Muscle of arm (tissue), 14 donors: ENCODE measurements around the gene CTSD. TPM values are rescaled to one million over a fixed set of nuclear protein-coding genes. Genes with fewer than 3 reads are reported as not detected.
A peak's percentile ranks its signal among the peaks of the same experiment; 100 is the strongest.
"Not testable (repeated sequence)": the region's sequence is repeated elsewhere in the genome, so short reads cannot be mapped to it uniquely, and the experiment has no call there.

Experiments
- DNase-seq: peaks from one replicate; pipeline ENCODE4 v3.0.0-alpha.2; 2013
- long read RNA-seq, 11 donors: transcript quantifications; one replicate each; lab custom pipeline, GENCODE V29; 2026
- polyA plus RNA-seq, 12 donors: library from polyadenylated mRNA; unstranded; fragments of 120-200 nt; gene quantifications; one replicate each; pipeline ENCODE4 v1.2.1, GENCODE V29; 2013; ENCODE audit not compliant: insufficient read length in 12 of 12

The CTSD gene
- 100 to 1,000 TPM in 3 of 12 donors, 10 to 100 TPM in 8, not detected in 1; 54.4 to 118 (median 79.9) TPM for polyA plus RNA-seq
- long read RNA-seq, donor 1, transcript CTSD-201 (9 exons, 2,123 nt): major isoform, 106 of 162 reads
- long read RNA-seq, donor 1, partial matches to known transcripts: 53 of 162 reads
- long read RNA-seq, donor 1, other reads (novel, unspliced or antisense): 0 of 162 reads
- long read RNA-seq, donor 2, transcript CTSD-201 (9 exons, 2,123 nt): major isoform, 44 of 44 reads
- long read RNA-seq, donor 2, partial matches to known transcripts: 0 of 44 reads
- long read RNA-seq, donor 2, other reads (novel, unspliced or antisense): 0 of 44 reads
- long read RNA-seq, donor 3, transcript CTSD-201 (9 exons, 2,123 nt): major isoform, 14 of 14 reads
- long read RNA-seq, donor 3, partial matches to known transcripts: 0 of 14 reads
- long read RNA-seq, donor 3, other reads (novel, unspliced or antisense): 0 of 14 reads
- long read RNA-seq, donor 4, transcript CTSD-201 (9 exons, 2,123 nt): major isoform, 12 of 20 reads
- long read RNA-seq, donor 4, partial matches to known transcripts: 7 of 20 reads
- long read RNA-seq, donor 4, other reads (novel, unspliced or antisense): 0 of 20 reads
- long read RNA-seq, donor 5: 0 reads
- long read RNA-seq, donor 6, transcript CTSD-201 (9 exons, 2,123 nt): major isoform, 12 of 13 reads
- long read RNA-seq, donor 6, partial matches to known transcripts: 0 of 13 reads
- long read RNA-seq, donor 6, other reads (novel, unspliced or antisense): 0 of 13 reads
- long read RNA-seq, donor 7, transcript CTSD-201 (9 exons, 2,123 nt): major isoform, 14 of 14 reads
- long read RNA-seq, donor 7, partial matches to known transcripts: 0 of 14 reads
- long read RNA-seq, donor 7, other reads (novel, unspliced or antisense): 0 of 14 reads
- long read RNA-seq, donor 8, transcript CTSD-201 (9 exons, 2,123 nt): major isoform, 34 of 9,234 reads
- long read RNA-seq, donor 8, partial matches to known transcripts: 7,264 of 9,234 reads
- long read RNA-seq, donor 8, other reads (novel, unspliced or antisense): 1,935 of 9,234 reads
- long read RNA-seq, donor 9, transcript CTSD-201 (9 exons, 2,123 nt): major isoform, 29 of 40 reads
- long read RNA-seq, donor 9, partial matches to known transcripts: 11 of 40 reads
- long read RNA-seq, donor 9, other reads (novel, unspliced or antisense): 0 of 40 reads
- long read RNA-seq, donor 10, transcript CTSD-201 (9 exons, 2,123 nt): major isoform, 26 of 47 reads
- long read RNA-seq, donor 10, partial matches to known transcripts: 21 of 47 reads
- long read RNA-seq, donor 10, other reads (novel, unspliced or antisense): 0 of 47 reads
- long read RNA-seq, donor 11, transcript CTSD-201 (9 exons, 2,123 nt): major isoform, 26 of 44 reads
- long read RNA-seq, donor 11, partial matches to known transcripts: 18 of 44 reads
- long read RNA-seq, donor 11, other reads (novel, unspliced or antisense): 0 of 44 reads

DNA sequence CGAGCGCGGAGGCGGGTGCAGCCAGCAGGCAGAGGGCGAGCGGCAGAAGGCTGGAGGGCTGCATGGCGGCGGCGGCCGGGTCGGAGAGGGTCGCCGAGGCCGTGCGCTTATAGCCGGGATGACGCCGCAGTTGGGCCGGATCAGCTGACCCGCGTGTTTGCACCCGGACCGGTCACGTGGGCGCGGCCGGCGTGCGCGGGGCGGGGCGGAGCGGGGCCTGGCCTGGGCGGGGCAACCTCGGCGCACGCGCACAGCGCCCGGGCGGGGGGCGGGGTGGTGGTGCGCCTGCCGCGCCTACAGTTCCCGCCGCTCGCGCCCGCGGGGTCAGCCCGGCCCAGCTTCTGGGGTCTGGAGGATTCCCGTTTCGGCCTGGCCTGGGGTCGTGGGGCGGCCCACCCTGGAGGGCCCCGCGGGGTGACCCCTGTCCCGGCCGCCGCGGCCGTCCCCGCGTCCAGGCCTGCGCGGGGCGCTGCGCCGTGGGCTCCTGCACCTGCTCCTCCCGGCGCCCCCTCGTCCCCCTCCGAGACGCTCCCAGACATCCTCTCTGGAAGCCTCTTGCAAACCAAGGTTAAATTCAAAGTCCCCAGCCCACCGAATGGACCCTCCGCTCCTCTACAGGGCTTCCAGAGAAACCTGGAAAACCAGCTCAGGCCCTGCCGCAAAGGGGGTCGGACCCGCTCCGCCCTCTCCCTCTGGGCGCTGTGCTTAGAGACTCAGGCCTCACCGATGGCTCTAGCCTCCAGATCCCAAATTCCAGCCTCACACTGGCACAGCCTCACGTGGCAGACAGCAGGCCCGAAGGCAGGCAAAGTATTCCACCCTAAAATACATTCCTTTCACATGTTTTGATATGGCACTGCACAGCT lies at the start of gene CTSD:
TSS of gene CTSD (minus strand) at position 132 of the 866 bp plus-strand sequence. CDS start at position 64, 68 bp downstream.
- DNase-seq: peak; percentile 76

DNA sequence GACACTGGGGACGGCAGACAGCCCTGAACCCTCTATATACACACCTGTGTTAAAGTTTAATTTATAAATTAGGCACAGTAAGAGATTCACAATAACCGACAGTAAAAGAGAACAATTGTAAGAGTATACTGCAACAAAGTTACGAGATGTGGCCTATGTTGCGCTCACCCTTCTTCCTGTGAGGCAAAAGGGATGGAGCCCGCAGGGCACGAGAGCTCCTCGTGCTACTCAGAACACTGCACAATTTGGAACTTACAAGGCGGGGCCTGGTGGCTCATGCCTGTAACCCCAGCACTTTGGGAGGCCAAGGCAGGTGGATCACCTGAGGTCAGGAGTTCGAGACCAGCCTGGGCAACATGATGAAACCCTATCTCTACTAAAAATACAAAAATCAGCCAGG lies 49.6 kb upstream of the CTSD start:
- DNase-seq: not testable (repeated sequence)

DNA sequence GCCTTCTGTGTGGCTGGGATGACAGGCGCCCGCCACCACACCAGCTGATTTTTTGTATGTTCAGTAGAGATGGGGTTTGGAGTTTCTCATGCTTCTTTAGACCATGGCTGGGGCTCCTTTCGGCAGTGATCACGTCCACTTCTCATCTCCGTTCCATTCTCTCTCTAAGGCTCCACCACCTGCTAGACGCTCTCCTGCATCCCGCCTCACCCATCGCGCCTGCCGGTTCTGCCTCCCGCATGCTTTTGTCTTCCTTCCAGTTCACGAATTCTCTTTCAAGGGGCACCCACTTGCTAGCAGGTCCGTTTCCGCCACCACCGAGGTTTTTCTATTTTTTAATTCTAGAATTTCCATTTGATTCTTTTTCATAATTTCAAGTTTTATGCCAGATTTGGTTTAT lies 49.1 kb upstream of the CTSD start:
- no peak for DNase-seq

DNA sequence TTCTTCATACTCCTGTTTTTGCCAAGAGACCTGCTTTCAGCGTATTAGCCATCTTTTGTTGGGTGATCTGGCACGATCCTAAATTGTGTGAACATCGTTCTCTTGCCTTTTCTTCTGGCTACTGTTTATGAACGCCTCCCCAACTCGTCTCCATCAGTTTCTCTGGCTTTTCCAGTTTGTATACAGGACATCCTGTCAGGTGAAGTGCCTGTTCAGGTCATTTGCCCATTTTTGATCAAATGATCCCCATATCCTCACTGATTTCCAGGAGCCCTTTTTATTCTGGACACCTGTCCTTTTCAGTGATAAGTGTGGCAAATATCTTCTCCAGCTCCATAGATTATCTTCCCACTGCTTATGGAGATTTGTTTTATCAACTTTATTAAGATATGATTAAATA lies 48.5 kb upstream of the CTSD start:
- no peak for DNase-seq

DNA sequence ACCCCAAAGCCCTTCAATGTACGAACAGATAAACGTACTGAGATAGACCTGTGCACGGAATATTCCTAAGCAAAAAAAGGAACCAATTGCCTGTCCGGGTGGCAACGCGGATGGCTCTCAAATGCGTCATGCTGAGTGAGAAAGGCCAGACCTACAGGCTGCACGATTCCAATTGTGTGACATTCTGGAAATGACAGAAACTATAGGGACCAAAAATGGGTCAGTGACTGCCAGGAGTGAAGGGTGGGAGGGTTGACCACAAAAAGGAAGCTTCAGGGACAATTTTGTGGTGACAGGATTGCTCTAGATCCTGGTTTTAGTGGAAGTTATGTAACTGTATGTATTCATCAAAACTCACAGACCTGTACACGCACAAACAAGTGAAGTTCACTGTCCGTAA lies 47.0 kb upstream of the CTSD start:
- no peak for DNase-seq

DNA sequence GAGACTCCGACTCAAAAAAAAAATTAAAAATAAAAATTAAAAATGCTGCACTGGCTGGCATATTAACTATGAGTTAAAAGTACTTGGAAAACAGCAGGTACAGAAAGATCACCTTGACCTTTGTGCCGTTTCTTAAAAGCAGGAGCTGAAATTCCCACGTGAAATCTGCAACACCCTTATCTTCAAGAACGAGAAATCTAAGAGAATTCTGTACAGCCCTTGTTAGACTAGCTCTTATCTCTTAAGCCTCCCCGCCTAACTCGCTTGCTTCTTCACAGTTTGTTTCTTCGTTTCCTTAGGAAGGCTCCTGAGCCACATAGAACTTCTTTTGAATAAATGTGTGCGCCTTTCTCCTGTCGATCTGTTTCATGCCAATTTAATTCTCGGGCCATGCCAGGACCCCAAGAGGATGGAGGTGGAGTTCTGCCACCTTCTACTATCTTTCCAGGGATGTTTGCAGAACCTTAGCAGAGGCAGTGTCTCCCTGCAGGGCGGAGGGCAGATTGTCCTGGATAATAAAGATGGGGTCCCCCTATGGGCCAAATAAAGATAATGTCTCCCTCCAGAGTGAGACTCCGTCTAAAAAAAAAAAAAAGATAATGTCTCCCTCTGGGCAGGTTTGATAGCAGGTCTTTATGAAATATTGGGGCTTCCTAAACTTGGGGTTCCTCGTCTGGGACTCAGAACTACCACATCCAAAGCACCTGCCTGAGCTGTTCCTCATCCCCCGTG lies 43.7 kb upstream of the CTSD start:
- no peak for DNase-seq

DNA sequence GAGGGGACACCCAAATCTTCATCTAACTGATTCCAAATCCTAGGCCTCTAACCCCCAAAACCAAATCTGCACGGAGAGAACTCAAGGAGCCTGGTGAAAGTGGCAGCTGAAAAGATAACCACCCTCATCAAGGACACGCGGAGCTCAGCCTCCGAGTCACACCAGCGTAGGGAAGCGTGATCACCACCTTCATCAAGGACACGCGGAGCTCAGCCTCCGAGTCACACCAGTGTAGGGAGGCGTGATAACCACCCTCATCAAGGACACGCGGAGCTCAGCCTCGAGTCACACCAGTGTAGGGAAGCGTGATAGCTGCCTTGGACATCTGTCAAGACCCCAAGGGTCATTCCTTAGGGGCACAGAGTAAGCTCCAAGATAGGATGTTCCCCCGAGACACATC lies 41.8 kb upstream of the CTSD start:
- no peak for DNase-seq

DNA sequence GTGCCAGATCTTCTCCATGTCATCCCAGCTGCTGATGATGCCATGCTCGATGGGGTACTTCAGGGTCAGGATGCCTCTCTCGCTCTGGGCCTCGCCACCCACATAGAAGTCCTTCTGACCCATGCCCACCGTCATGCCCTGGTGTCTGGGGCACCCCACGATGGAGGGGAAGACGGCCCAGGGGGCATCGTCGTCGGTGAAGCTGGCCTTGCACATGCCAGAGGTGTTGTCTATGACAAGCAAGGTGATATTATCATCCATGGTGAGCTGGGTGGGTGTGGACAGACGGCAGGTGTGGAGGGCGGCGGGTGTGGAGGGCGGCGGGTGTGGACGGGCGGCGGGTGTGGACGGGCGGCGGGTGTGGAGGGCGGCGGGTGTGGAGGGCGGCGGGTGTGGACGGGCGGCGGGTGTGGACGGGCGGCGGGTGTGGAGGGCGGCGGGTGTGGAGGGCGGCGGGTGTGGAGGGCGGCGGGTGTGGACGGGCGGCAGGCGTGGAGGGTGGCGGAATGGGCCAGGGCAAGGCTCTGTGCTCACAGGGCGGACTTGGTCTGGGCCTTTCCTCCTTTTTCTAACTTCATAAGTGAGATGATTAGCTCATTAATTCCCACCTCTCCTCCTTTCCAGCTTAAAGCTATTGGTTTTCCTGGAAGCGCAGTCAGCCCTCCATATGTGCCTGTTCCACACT lies 40.2 kb upstream of the CTSD start:
- DNase-seq: not testable (repeated sequence)

DNA sequence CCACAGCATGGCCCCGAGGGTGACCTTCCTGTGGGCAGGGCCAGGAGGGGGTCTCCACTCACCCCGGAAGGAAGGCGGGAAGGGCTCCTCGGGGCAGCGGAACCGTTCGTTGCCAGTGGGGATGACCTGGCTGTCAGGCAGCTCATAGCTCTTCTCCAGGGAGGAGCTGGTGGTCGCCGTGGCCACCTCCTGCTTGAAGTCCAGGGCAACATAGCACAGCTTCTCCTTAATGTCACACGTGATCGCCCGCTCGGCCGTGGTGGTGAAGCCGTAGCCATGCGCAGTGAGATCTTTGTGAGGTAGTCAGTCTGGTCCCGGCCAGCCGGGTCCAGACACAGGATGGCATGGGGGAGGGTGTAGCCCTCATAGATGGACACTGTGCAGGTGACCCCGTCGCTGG lies 39.5 kb upstream of the CTSD start:
- no peak for DNase-seq

DNA sequence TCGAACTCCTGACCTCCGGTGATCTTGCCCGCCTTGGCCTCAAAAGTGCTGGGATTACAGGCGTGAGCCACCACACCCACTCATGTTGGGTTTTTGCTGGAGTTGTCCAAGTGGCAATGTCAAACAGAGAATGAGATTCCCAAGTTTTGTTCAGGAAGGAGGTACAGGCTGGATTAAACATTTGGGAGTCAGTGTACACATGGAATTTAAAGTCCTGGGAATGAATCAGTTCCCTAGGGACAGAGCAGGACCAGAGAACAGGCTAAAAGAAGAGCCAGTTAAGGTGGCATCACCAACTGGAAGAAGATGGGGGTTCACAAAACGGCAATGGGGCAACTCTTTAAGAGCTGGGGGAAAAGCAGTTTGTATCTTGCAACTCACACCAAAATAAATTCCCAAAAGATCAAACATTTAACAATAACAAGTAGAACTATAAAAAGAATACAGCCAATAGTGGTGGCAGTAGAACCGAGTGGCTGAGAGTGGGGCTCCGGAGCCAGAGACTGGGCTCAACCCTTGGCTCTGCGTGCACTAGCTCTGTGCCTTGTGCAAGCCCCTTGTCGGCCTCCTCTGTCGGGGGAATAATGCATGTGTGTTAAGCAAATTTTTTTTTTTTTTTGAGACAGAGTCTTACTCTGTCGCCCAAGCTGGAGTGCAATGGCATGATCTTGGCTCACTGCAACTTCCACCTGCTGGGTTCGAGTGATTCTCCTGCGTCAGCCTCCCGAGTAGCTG lies 33.8 kb upstream of the CTSD start:
- no peak for DNase-seq

DNA sequence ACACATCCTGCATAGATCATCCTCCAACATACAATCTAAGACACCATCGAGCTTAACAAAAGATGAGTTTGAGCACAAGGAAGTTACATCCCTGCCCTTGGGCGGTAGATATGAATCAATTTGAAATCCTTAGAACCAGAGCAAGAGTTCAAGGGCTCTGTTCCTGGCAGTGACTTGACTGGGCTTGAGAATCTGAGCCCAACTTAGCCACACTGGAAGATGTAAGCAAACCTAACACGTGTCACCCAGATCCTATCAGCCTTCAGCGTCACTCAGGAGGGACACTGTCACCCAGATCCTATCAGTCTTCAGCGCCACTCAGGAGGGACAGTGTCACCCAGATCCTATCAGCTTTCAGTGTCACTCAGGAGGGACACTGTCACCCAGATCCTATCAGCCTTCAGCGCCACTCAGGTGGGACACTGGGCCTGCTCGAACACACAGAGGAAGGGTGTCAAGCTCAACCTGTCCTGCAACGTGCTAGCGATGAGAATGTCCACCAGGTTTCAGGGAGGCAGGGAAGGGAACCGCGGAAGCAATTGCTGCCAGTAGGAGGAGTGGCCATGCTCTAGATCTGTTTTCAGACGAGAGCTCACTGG lies 32.8 kb upstream of the CTSD start:
- DNase-seq: no peak

DNA sequence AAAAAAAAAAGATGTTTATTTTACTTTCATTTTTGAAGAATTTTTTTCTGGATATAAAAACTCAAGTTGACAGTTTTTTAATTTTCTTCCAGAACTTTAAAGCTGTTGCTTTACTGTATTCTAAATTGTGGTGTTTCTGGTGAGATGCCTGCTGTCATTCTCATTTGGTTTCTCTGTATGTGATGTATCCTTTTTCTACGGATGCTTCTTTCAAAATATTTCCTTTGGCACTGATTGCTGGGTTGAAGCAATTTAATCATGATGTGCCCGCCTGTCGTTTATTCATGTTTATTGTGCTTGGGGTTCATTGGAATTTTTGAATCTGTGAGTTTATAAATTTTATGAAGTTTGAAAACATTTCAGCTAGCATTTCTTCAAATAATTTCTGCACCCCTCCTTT lies 29.4 kb upstream of the CTSD start:
- no peak for DNase-seq

DNA sequence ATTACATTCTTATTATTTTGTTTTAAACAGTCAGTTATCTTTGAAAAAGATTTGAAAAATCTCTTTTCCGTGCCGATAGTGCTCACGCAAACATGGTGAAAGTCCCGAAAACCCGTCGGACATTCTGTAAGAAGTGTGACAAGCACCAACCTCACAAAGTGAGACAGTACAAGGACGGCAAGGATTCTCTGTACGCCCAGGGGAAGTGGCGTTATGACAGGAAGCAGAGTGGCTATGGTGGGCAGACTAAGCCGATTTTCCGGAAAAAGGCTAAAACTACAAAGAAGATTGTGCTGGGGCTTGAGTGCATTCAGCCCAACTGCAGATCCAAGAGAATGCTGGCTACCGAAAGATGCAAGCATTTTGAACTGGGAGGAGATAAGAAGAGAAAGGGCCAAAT lies 28.7 kb upstream of the CTSD start:
- DNase-seq: no peak

DNA sequence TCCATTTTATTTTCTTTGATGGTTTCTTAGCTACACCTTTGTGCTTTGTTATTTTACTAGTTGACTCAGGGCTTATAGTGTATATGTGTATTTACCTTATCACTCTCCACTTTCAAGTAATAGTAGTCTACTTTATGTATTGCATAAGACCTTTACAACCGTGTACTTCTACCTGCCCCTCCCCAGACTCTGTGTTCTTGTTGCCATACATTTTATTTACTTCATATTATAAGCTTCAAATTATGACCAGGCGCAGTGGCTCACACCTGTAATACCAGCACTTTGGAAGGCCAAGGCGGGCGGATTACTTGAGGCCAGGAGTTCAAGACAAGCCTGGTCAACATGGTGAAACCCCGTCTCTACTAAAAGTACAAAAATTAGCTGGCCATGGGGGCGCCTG lies 28.2 kb upstream of the CTSD start:
- no peak for DNase-seq

DNA sequence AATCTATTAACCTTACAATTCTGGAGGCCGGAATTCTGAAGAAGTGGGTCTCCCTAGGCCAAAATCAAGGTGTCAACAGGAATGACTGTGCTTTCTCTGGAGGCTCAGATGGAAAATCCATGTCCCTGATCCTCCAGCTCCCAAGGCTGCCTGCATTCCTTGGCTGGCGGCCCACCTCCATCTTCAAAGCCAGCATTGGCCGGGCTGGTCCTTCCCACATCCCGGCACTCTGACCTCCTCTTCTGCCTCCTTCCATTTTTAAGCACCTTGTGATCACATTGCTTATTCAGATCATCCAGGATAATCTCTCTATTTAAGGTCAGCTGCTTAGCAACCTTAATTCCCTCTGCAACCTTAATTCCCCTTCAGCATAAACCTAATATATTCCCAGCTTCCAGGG lies 22.7 kb upstream of the CTSD start:
- no peak for DNase-seq

DNA sequence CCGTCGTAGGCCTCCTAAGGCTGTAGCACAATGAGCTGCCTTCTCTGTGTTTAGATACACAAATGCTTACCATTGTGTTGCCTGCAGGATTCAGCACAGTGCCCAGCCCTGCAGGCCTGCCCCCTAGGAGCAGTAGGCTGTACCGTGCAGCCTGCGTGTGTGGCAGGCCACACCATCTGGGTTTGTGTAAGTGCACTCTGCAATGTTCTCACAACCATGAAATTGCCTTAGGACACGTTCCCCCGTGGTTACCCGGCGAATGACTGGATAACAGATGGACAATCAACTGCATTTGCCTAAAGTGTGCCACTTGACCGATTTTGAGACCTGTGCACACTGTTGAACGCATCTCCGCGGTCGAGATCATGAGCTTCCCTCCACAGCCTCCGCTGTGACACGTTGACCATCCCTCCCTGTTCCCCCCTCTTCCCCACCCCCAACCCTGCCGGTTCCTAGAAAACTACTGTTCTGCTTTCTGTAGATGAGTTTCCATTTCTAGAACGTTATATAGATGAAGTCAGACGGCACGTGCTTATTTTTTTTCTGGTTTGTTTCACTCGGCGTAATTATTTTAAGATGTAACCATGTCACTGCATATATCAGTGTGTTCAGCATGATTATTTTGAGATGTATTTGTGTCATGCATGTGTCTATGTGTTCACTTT lies 22.2 kb upstream of the CTSD start:
- no peak for DNase-seq
